ENCODE measurements around the gene LNX1. TPM values are rescaled to one million over a fixed set of nuclear protein-coding genes. Genes with fewer than 3 reads are reported as not detected.

LNX1 gene
- total RNA-seq: not detected in 2 replicates

GRCh38 chr4:53591372-53591892, at the start of gene LNX1:
LNX1 (minus strand) TSS chr4:53591486; CDS start chr4:53574002, 17,484 bp downstream.
- Mint-ChIP-seq H3K9me3 (no peaks in the 10 kb centered on the region), H3K4me1 (ENCODE audit: low read depth) (no peaks in the 10 kb centered on the region), H3K36me3 (ENCODE audit: low read depth) (peaks cover 2% of the 10 kb centered on the region), H3K27ac (no peak within 1 kb of the TSS), H3K27me3 (ENCODE audit: insufficient read depth) (peaks cover 22% of the 10 kb centered on the region), H3K4me3 (no peak within 1 kb of the TSS)
- DNase-seq (ENCODE audit: low spot score): no peak
- intact Hi-C loops (cut with micrococcal nuclease): no loop called here

GRCh38 chr4:53640576-53641453, 49.5 kb upstream of the LNX1 start:
- H3K36me3 Mint-ChIP-seq (ENCODE audit: low read depth): no peaks in the 10 kb centered on the region
- no peak overlapping the region for H3K27ac Mint-ChIP-seq
- H3K27me3 Mint-ChIP-seq (ENCODE audit: insufficient read depth): peaks cover 2% of the 10 kb centered on the region
- no peaks in the 10 kb centered on the region for H3K4me1 Mint-ChIP-seq (ENCODE audit: low read depth)
- intact Hi-C loops (cut with micrococcal nuclease): no loop called here
- no peaks in the 10 kb centered on the region for H3K9me3 Mint-ChIP-seq
- no peak for DNase-seq (ENCODE audit: low spot score)
- H3K4me3 Mint-ChIP-seq: no peak overlapping the region

- Mint-ChIP-seq H3K36me3 (ENCODE audit: low read depth) (no peaks in the 10 kb centered on the region), H3K9me3 (no peaks in the 10 kb centered on the region), H3K27ac (no peak overlapping the region), H3K27me3 (ENCODE audit: insufficient read depth) (no peaks in the 10 kb centered on the region), H3K4me3 (no peak overlapping the region), H3K4me1 (ENCODE audit: low read depth) (no peaks in the 10 kb centered on the region)
- intact Hi-C loops (cut with micrococcal nuclease): no loop called here
- no peak for DNase-seq (ENCODE audit: low spot score)
These were observed 47.6 kb upstream of the LNX1 start for GRCh38 chr4:53638919-53639318.

- H3K36me3 Mint-ChIP-seq (ENCODE audit: low read depth): no peaks in the 10 kb centered on the region
- H3K27ac Mint-ChIP-seq: no peak overlapping the region
- DNase-seq (ENCODE audit: low spot score): no peak
- peaks cover 4% of the 10 kb centered on the region for H3K27me3 Mint-ChIP-seq (ENCODE audit: insufficient read depth)
- no peaks in the 10 kb centered on the region for H3K9me3 Mint-ChIP-seq
- no peaks in the 10 kb centered on the region for H3K4me1 Mint-ChIP-seq (ENCODE audit: low read depth)
- intact Hi-C loops (cut with micrococcal nuclease): no loop called here
- no peak overlapping the region for H3K4me3 Mint-ChIP-seq
These were observed 46.1 kb upstream of the LNX1 start for GRCh38 chr4:53637348-53637747.

GRCh38 chr4:53635697-53636483, 44.6 kb upstream of the LNX1 start:
- Mint-ChIP-seq H3K9me3 (no peaks in the 10 kb centered on the region), H3K36me3 (ENCODE audit: low read depth) (no peaks in the 10 kb centered on the region), H3K27me3 (ENCODE audit: insufficient read depth) (peaks cover 4% of the 10 kb centered on the region), H3K4me3 (no peak overlapping the region), H3K27ac (no peak overlapping the region), H3K4me1 (ENCODE audit: low read depth) (no peaks in the 10 kb centered on the region)
- intact Hi-C loops (cut with micrococcal nuclease): no loop called here
- no peak for DNase-seq (ENCODE audit: low spot score)

GRCh38 chr4:53633608-53634007, 42.3 kb upstream of the LNX1 start:
- H3K9me3 Mint-ChIP-seq: no peaks in the 10 kb centered on the region
- H3K4me1 Mint-ChIP-seq (ENCODE audit: low read depth): no peaks in the 10 kb centered on the region
- intact Hi-C loops (cut with micrococcal nuclease): no loop called here
- no peak overlapping the region for H3K27ac Mint-ChIP-seq
- no peak overlapping the region for H3K4me3 Mint-ChIP-seq
- DNase-seq (ENCODE audit: low spot score): no peak
- no peaks in the 10 kb centered on the region for H3K36me3 Mint-ChIP-seq (ENCODE audit: low read depth)
- peaks cover 4% of the 10 kb centered on the region for H3K27me3 Mint-ChIP-seq (ENCODE audit: insufficient read depth)

- Mint-ChIP-seq H3K9me3 (no peaks in the 10 kb centered on the region), H3K27me3 (ENCODE audit: insufficient read depth) (peaks cover 6% of the 10 kb centered on the region), H3K4me3 (no peak overlapping the region), H3K27ac (no peak overlapping the region), H3K4me1 (ENCODE audit: low read depth) (no peaks in the 10 kb centered on the region), H3K36me3 (ENCODE audit: low read depth) (no peaks in the 10 kb centered on the region)
- DNase-seq (ENCODE audit: low spot score): no peak
- intact Hi-C loops (cut with micrococcal nuclease): no loop called here
These were observed 38.0 kb upstream of the LNX1 start for GRCh38 chr4:53629296-53629695.

- Mint-ChIP-seq H3K9me3 (no peaks in the 10 kb centered on the region), H3K36me3 (ENCODE audit: low read depth) (no peaks in the 10 kb centered on the region), H3K27ac (no peak overlapping the region)
These were observed 35.2 kb upstream of the LNX1 start for GRCh38 chr4:53626491-53626890.

GRCh38 chr4:53625888-53626287, 34.6 kb upstream of the LNX1 start:
- no peak overlapping the region for H3K27ac Mint-ChIP-seq
- no peaks in the 10 kb centered on the region for H3K36me3 Mint-ChIP-seq (ENCODE audit: low read depth)
- H3K27me3 Mint-ChIP-seq (ENCODE audit: insufficient read depth): peaks cover 2% of the 10 kb centered on the region
- DNase-seq (ENCODE audit: low spot score): no peak
- intact Hi-C loops (cut with micrococcal nuclease): no loop called here
- no peak overlapping the region for H3K4me3 Mint-ChIP-seq
- no peaks in the 10 kb centered on the region for H3K9me3 Mint-ChIP-seq
- no peaks in the 10 kb centered on the region for H3K4me1 Mint-ChIP-seq (ENCODE audit: low read depth)

More at GRCh38 chr4:53626491-53626890, 35.2 kb upstream of the LNX1 start:
- H3K27me3 Mint-ChIP-seq (ENCODE audit: insufficient read depth): peaks cover 2% of the 10 kb centered on the region
- DNase-seq (ENCODE audit: low spot score): no peak
- no peaks in the 10 kb centered on the region for H3K4me1 Mint-ChIP-seq (ENCODE audit: low read depth)
- intact Hi-C loops (cut with micrococcal nuclease): no loop called here
- no peak overlapping the region for H3K4me3 Mint-ChIP-seq

GRCh38 chr4:53622739-53623151, 31.5 kb upstream of the LNX1 start:
- no peak for DNase-seq (ENCODE audit: low spot score)
- Mint-ChIP-seq H3K4me3 (no peak overlapping the region), H3K4me1 (ENCODE audit: low read depth) (no peaks in the 10 kb centered on the region), H3K27ac (no peak overlapping the region), H3K36me3 (ENCODE audit: low read depth) (no peaks in the 10 kb centered on the region), H3K9me3 (no peaks in the 10 kb centered on the region), H3K27me3 (ENCODE audit: insufficient read depth) (peaks cover 2% of the 10 kb centered on the region)
- intact Hi-C loops (cut with micrococcal nuclease): no loop called here

- H3K27me3 Mint-ChIP-seq (ENCODE audit: insufficient read depth): peaks cover 2% of the 10 kb centered on the region
- H3K9me3 Mint-ChIP-seq: no peaks in the 10 kb centered on the region
- DNase-seq (ENCODE audit: low spot score): no peak
- intact Hi-C loops (cut with micrococcal nuclease): no loop called here
- H3K4me3 Mint-ChIP-seq: no peak overlapping the region
- no peaks in the 10 kb centered on the region for H3K4me1 Mint-ChIP-seq (ENCODE audit: low read depth)
- no peaks in the 10 kb centered on the region for H3K36me3 Mint-ChIP-seq (ENCODE audit: low read depth)
- no peak overlapping the region for H3K27ac Mint-ChIP-seq
These were observed 29.7 kb upstream of the LNX1 start for GRCh38 chr4:53620956-53621355.

- no peaks in the 10 kb centered on the region for H3K27me3 Mint-ChIP-seq (ENCODE audit: insufficient read depth)
- no peak overlapping the region for H3K27ac Mint-ChIP-seq
- H3K9me3 Mint-ChIP-seq: no peaks in the 10 kb centered on the region
- intact Hi-C loops (cut with micrococcal nuclease): no loop called here
- no peak overlapping the region for H3K4me3 Mint-ChIP-seq
- H3K4me1 Mint-ChIP-seq (ENCODE audit: low read depth): no peaks in the 10 kb centered on the region
- H3K36me3 Mint-ChIP-seq (ENCODE audit: low read depth): no peaks in the 10 kb centered on the region
- no peak for DNase-seq (ENCODE audit: low spot score)
These were observed 28.1 kb upstream of the LNX1 start for GRCh38 chr4:53619431-53619830.

- H3K27ac Mint-ChIP-seq: no peak overlapping the region
- H3K36me3 Mint-ChIP-seq (ENCODE audit: low read depth): no peaks in the 10 kb centered on the region
- H3K4me1 Mint-ChIP-seq (ENCODE audit: low read depth): no peaks in the 10 kb centered on the region
These were observed 27.0 kb upstream of the LNX1 start for GRCh38 chr4:53618321-53618720.

More at GRCh38 chr4:53618321-53618720, 27.0 kb upstream of the LNX1 start:
- intact Hi-C loops (cut with micrococcal nuclease): no loop called here
- no peak for DNase-seq (ENCODE audit: low spot score)
- peaks cover 3% of the 10 kb centered on the region for H3K27me3 Mint-ChIP-seq (ENCODE audit: insufficient read depth)
- H3K9me3 Mint-ChIP-seq: peaks cover 11% of the 10 kb centered on the region
- no peak overlapping the region for H3K4me3 Mint-ChIP-seq
